GM19452 (cell line): ENCODE measurements around the gene PTPRC.
A peak's percentile ranks its signal among the peaks of the same experiment; 100 is the strongest.

Experiments
- ATAC-seq: cut with Tn5 transposase; IDR thresholded peaks from one replicate; pipeline ENCODE4 v1.9.1; 2021; ENCODE audit not compliant: unreplicated experiment

PTPRC gene

DNA sequence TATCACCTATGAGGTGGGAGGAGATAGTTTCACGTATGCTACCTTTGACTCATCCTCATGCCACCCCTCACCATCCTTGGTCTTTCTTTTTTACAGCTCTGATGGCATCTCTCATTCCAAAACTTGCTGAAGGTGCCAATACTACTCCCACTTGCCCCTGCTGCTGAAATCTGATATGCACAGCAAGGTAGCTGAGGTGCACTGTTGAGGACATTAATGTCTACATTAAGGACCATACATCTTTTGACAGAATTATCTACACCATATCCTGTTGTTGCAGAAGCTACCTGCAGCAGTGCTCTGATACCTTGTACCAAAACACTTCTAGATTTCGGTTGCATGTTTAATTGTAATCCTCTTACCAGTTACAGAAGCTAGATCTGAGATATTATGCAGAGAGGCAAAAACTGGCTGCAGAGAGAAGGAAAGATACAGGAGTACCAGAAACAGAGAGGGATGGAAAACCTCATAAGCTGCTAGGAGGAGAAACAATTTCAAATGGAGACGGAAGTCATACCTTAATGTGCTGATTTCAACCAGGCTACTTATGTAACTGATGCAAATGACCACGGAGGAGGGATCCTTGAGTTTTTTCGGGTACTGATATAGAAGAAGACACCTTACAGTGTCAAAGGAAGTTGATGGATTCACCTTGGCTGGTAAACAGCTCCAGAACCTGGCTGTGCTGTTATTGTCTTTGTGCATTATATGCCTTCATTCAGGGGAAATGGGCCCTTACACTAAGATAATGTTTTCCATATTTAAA, 19.3 kb upstream of the PTPRC start:
- no peak for ATAC-seq

DNA sequence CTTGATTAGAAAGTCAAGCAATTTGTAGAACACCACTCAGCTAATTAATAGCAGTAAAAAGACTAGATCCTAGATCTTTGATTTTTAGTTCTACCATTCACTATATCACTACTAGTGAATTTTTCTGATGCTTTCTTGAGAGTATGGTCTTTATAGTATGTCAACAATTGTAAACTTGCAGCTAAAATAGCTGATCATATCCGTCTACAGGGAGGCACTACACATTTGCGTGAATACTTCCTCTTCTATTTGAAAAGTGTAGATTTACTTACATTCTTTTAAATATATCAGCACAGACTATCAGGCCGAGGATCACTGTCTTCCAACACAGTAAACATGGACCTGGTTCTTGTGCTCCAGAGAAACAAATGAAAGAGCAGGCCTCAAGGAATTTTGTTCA, 18.6 kb upstream of the PTPRC start:
- ATAC-seq = no peak

- peak; percentile 78 for ATAC-seq
Observed at GRCh38 chr1:198620951-198621824, 17.7 kb upstream of the PTPRC start.

DNA sequence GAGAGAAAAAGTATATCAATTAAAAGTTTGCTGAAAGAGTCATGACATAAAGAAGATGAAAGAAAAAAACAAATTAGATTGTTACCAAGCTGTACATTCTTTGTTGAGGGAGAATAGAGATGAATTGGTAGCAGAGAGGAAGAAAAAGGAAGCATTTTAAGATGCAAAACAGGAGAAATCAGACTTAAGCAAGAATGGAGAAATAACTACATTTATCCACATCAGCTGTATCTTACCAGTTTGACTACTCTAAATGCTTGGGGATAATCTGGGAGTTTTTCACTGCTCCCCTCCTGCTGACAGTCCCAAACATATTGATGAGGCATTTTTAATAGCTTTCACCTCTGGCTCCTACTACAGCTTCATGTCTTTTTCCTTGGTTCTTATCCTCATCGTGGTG, 16.8 kb upstream of the PTPRC start:
- no peak for ATAC-seq

DNA sequence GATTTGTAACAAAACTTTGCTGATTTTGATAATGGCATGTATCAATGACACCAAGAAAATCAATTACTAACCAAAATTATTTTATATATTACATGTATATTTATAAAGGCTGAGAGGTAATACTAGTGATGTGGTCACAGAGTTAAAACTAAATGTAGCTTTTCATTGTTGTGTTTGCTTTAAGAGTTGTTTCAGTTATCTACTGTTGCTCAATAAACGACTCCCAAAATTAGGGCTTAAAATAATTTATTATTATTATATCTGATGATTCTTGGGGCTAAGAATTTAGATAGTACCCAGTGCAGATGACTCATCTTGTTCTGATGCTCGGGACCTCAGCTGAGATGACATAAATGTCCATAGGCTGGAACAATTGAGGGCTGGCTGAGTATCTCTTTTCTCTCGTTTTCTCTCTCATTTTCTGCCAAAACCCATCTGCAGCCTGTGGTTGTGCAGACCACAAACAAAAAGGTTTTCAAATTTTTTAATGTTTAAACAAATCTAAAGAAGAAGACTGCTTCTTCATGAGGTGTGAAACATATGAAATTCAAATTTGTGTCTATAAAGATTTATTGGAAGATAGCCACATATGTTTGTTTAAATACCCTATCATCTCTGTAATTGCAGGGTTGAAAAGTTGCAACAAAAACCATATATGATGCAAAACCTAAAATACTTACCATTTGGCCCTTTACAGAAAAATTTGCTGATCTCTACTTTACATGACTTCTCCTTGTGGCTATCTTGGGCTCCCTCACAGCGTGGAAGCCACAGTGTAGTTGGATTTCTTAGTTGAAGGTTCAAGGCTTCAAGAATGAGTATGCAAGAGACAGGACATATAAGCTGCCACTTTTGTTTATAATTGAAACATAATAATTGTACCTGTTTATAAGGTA, 14.8 kb upstream of the PTPRC start:
- ATAC-seq = no peak

- no peak for ATAC-seq
Observed at GRCh38 chr1:198624648-198624980, 14.2 kb upstream of the PTPRC start.

- no peak for ATAC-seq
Observed at GRCh38 chr1:198627436-198628066, 11.3 kb upstream of the PTPRC start.

DNA sequence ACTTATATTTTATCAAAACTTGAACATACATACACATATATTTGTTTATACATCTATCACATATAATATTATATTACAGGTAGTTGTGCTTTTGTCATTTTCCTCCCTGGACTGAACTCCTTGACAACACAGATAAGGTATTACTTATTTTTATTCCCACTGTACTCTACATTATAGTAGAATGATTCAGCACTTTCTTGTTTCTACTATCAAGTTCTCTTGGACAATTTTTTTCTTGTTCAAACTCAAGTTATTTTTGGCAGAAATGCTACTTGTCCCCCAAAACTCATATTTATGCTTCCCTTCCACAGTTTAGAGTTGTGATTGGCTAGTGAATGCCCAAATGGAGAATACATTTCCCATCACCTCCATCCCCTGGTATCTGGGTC, 10.8 kb upstream of the PTPRC start:
- ATAC-seq = no peak

DNA sequence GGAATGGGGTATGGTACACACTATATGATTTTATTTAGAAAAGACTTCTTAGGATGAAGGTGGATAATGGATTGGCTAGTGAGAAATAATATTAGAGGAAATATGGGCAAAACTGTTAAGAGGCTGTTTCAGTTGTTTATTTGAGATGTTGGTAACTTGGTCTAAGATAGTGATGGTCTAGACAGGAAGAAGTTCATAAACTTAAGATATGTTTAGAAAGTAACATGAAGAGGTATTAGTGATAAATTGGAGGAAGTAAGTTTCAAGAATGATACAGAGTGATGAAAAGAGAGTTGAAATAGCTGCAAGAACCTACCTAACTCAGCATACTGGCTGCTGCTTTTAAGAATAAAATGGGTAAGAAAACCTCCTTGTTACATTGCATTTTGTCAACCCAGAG, 9.2 kb upstream of the PTPRC start:
- no peak for ATAC-seq

DNA sequence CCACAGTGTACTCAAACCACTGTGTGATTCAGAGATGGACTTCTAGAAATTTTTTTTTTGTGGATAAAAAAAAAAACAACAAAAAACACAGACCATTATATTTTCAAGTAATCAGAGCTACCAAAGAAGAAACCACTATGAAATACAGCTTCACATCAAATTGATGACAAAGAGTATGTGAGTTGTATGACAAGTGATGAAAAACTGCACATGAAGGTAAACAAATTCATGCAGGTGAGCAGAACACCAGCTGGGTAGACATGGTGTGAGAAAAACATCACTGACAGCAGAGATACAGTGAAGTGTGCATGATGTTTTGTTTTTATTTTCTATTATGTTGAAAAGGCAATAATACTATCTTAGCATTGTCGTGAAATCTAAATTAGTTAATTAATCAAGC, 8.0 kb upstream of the PTPRC start:
- no peak for ATAC-seq

- no peak for ATAC-seq
Observed at GRCh38 chr1:198631292-198631691, 7.5 kb upstream of the PTPRC start.

GRCh38 chr1:198632007-198632406, 6.8 kb upstream of the PTPRC start:
- ATAC-seq = no peak

- ATAC-seq = no peak
Observed at GRCh38 chr1:198633675-198634121, 5.1 kb upstream of the PTPRC start.

DNA sequence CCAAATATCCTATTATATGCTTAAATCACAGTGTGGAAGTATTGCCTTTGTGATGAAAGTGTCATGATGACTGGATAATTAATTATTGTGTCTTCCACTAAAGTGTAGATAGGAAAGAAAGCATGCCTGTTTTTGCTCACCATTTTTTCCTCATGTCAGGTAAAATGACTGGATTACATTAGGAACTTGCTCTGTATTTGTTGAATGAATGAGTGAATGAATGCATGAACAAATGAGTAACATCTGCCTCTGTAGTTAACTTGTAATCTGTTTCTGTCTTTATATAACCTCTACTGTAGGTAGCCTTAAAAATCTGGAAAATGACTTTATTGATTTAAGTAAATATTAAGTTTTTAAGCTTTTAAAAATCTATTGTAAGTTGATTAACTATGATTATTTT, 2.9 kb upstream of the PTPRC start:
- ATAC-seq = no peak

DNA sequence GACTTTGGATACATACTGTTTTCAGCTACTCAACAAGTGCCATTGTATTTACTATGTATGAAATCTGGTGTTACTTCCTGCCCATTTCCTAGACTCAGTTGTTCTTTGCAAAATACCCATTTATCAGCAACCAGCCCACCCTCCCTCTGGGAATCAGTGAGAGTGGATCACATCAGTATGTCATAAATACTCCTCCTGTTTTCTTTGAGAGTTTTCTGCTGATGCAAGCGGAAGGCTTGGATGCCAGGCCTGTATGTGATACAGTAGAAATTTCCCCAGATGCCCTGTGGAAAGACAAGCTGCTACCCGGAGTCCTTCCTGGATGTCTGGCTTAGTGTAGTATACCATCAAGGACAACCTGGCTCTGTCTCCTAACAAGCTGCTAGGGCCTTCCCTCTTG, 2.4 kb upstream of the PTPRC start:
- no peak for ATAC-seq

GRCh38 chr1:198637157-198637556, 1.7 kb upstream of the PTPRC start:
- ATAC-seq = no peak

DNA sequence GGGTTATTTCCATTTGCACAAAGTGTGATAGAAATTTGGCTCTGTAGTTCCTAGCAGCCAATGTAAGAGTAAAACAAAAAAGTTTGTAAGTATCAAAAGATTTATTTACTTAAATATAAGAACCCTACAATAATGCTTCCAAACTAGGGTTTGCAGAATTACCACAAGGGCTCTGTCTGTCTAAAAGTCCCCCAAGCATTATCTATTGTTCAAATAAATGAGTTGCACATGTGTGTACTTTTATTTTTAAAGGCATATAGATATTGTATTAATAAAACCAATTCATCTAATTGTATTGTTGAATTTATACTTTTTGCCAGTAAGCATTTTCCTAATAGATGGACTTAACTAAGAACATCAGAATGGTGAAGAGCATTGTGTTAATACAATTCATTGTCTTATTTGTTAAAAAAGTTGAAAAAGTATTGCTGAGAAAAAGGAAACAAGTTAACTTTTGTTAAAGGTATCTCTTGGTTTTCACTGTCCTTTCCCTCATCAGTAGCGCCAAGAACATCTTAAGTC, 863 bp upstream of the PTPRC start:
- no peak for ATAC-seq

- ATAC-seq = peak; percentile 7
Observed at GRCh38 chr1:198638441-198638840, 399 bp upstream of the PTPRC start.

GRCh38 chr1:198639671-198640143, 867 bp downstream of the PTPRC start:
- no peak for ATAC-seq

- no peak for ATAC-seq
Observed at GRCh38 chr1:198640174-198640573, 1.3 kb downstream of the PTPRC start.

DNA sequence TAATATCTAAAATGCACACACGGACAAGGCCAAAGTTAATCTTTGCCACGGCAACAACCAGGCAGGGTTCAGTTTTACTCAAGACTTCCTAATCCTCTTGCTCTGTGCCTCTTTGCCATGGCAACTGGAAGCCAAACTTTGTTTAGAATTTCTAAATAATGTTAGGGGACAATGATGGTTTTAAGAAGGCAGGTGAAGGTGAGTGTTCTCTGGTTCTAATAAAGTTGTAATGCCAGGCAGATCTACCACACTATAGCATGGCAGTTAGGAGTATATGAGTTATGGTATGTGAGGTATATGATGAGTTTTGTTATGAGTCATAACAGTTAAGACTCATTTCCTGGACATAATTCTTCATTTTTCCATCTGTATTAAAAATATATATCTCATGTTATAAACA, 2.7 kb downstream of the PTPRC start:
- ATAC-seq = peak; percentile 58
